ENCODE measurements around the gene MIGA1. TPM values are rescaled to one million over a fixed set of nuclear protein-coding genes. Genes with fewer than 3 reads are reported as not detected.

The MIGA1 gene
- total and polyA plus RNA-seq, 2 donors = 3.9 to 9.2 TPM

DNA sequence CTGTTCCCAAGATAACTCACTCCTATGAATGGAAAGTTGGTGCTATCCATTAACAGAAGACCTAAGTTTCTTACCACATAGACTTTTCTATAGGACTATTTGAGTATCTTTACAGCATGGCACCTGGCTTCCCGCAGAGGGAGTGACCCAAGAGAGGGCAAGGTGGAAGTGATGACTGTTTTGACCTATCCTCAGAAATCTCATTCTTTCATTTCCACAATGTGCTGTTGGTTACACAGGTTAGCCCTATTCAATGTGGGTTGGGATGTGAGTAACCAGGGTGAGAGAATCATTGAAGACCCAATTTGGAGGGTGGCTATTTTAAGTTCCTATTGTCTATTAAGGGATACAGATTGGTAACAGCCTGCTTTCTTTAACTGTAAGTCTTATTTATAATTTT lies 70.6 kb downstream of the MIGA1 start:
- no peak overlapping the region for H3K27ac ChIP-seq (ENCODE audit: low read depth in 1 of 2, low read length in 1 of 2)
- H3K4me3 ChIP-seq (ENCODE audit: low read length in 2 of 2) = no peak overlapping the region
- H3K9me3 ChIP-seq (ENCODE audit: control insufficient read depth in 2 of 2, insufficient read depth in 1 of 2, low read length in 1 of 2) = no peaks in the 10 kb centered on the region
- no peaks in the 10 kb centered on the region for H3K27me3 ChIP-seq (ENCODE audit: control insufficient read depth in 2 of 2, insufficient read depth in 1 of 2, low read length in 1 of 2)
- 97% methylated on average over 1 of the region's 1 CpG for WGBS
- DNase-seq (ENCODE audit: low read depth in 6 of 9, low spot score in 9 of 9) = no peak
- H3K36me3 ChIP-seq (ENCODE audit: control insufficient read depth in 2 of 2, insufficient read depth in 2 of 2, low read length in 1 of 2) = peaks cover 0 to 3% of the 10 kb centered on the region in 2 donors
- H3K4me1 ChIP-seq (ENCODE audit: control insufficient read depth in 2 of 2, insufficient read depth in 2 of 2, low read length in 2 of 2) = peaks cover 0 to 2% of the 10 kb centered on the region in 2 donors

- Histone ChIP-seq H3K27ac (ENCODE audit: low read depth in 1 of 2, low read length in 1 of 2) (no peak overlapping the region), H3K27me3 (ENCODE audit: control insufficient read depth in 2 of 2, insufficient read depth in 1 of 2, low read length in 1 of 2) (no peaks in the 10 kb centered on the region), H3K4me1 (ENCODE audit: control insufficient read depth in 2 of 2, insufficient read depth in 2 of 2, low read length in 2 of 2) (no peaks in the 10 kb centered on the region), H3K9me3 (ENCODE audit: control insufficient read depth in 2 of 2, insufficient read depth in 1 of 2, low read length in 1 of 2) (no peaks in the 10 kb centered on the region), H3K4me3 (ENCODE audit: low read length in 2 of 2) (no peak overlapping the region), H3K36me3 (ENCODE audit: control insufficient read depth in 2 of 2, insufficient read depth in 2 of 2, low read length in 1 of 2) (peaks cover 0 to 2% of the 10 kb centered on the region in 2 donors)
- 98% methylated on average over 4 of the region's 4 CpGs for WGBS
- no peak for DNase-seq (ENCODE audit: low read depth in 6 of 9, low spot score in 9 of 9)
These were observed 78.1 kb downstream of the MIGA1 start for GRCh38 chr1:77857552-77857951.

DNA sequence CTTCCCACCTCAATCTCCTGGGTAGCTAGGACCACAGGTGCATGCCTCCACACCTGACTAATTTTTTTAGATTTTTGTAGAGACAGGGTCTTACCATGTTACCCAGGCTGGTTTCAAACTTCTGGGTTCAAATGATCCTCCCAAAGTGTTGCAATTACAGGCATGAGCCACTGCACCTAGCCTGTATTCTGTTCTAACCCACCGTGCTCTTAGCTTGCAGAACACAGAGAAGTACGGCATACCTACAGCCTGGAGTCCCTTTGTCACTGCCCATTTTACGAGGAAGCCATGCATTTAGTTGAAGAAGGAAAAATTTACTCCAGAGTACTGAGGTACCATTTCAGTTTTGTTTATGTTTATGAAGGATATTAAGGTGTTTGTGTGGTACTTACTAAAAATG lies 79.3 kb downstream of the MIGA1 start:
- Histone ChIP-seq H3K4me1 (ENCODE audit: control insufficient read depth in 2 of 2, insufficient read depth in 2 of 2, low read length in 2 of 2) (no peaks in the 10 kb centered on the region), H3K9me3 (ENCODE audit: control insufficient read depth in 2 of 2, insufficient read depth in 1 of 2, low read length in 1 of 2) (no peaks in the 10 kb centered on the region), H3K4me3 (ENCODE audit: low read length in 2 of 2) (no peak overlapping the region), H3K27ac (ENCODE audit: low read depth in 1 of 2, low read length in 1 of 2) (no peak overlapping the region), H3K36me3 (ENCODE audit: control insufficient read depth in 2 of 2, insufficient read depth in 2 of 2, low read length in 1 of 2) (peaks cover 0 to 2% of the 10 kb centered on the region in 2 donors), H3K27me3 (ENCODE audit: control insufficient read depth in 2 of 2, insufficient read depth in 1 of 2, low read length in 1 of 2) (no peaks in the 10 kb centered on the region)
- DNase-seq (ENCODE audit: low read depth in 6 of 9, low spot score in 9 of 9) = no peak
- 98% methylated on average over 3 of the region's 3 CpGs for WGBS

GRCh38 chr1:77859248-77859647 lies 79.8 kb downstream of the MIGA1 start:
- Histone ChIP-seq H3K4me3 (ENCODE audit: low read length in 2 of 2) (no peak overlapping the region), H3K36me3 (ENCODE audit: control insufficient read depth in 2 of 2, insufficient read depth in 2 of 2, low read length in 1 of 2) (peaks cover 1 to 2% of the 10 kb centered on the region in 2 donors), H3K27ac (ENCODE audit: low read depth in 1 of 2, low read length in 1 of 2) (no peak overlapping the region), H3K27me3 (ENCODE audit: control insufficient read depth in 2 of 2, insufficient read depth in 1 of 2, low read length in 1 of 2) (no peaks in the 10 kb centered on the region), H3K4me1 (ENCODE audit: control insufficient read depth in 2 of 2, insufficient read depth in 2 of 2, low read length in 2 of 2) (no peaks in the 10 kb centered on the region), H3K9me3 (ENCODE audit: control insufficient read depth in 2 of 2, insufficient read depth in 1 of 2, low read length in 1 of 2) (no peaks in the 10 kb centered on the region)
- WGBS = 95% methylated on average over 2 of the region's 2 CpGs
- no peak for DNase-seq (ENCODE audit: low read depth in 6 of 9, low spot score in 9 of 9)

- no peaks in the 10 kb centered on the region for H3K27me3 ChIP-seq (ENCODE audit: control insufficient read depth in 2 of 2, insufficient read depth in 1 of 2, low read length in 1 of 2)
- DNase-seq (ENCODE audit: low read depth in 6 of 9, low spot score in 9 of 9) = no peak
- H3K9me3 ChIP-seq (ENCODE audit: control insufficient read depth in 2 of 2, insufficient read depth in 1 of 2, low read length in 1 of 2) = no peaks in the 10 kb centered on the region
- peaks cover 12 to 15% of the 10 kb centered on the region in 2 donors for H3K36me3 ChIP-seq (ENCODE audit: control insufficient read depth in 2 of 2, insufficient read depth in 2 of 2, low read length in 1 of 2)
- no peak overlapping the region for H3K4me3 ChIP-seq (ENCODE audit: low read length in 2 of 2)
- 98% methylated on average over 4 of the region's 4 CpGs for WGBS
- H3K4me1 ChIP-seq (ENCODE audit: control insufficient read depth in 2 of 2, insufficient read depth in 2 of 2, low read length in 2 of 2) = no peaks in the 10 kb centered on the region
- no peak overlapping the region for H3K27ac ChIP-seq (ENCODE audit: low read depth in 1 of 2, low read length in 1 of 2)
These were observed 86.8 kb downstream of the MIGA1 start for GRCh38 chr1:77866296-77866695.

DNA sequence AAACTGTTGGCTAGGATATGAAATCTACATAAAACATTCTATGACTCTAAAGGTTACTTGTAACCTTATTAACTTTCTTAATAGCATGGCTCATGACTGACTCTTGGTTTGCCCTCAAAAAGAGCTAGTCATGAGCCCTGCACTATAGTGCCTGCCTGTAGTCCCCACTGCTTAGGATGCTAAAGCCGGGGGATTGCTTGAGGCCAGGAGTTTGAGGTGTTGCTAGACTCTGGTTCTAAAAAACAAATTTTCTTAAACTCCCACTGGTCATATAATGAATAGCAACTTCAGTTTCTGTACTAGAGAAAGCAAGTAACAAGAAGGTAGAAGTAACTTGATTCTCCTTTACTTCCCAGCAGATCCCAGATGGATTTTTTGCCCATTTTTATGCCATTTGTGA lies 93.2 kb downstream of the MIGA1 start:
- H3K27me3 ChIP-seq (ENCODE audit: control insufficient read depth in 2 of 2, insufficient read depth in 1 of 2, low read length in 1 of 2) = no peaks in the 10 kb centered on the region
- H3K9me3 ChIP-seq (ENCODE audit: control insufficient read depth in 2 of 2, insufficient read depth in 1 of 2, low read length in 1 of 2) = no peaks in the 10 kb centered on the region
- H3K4me1 ChIP-seq (ENCODE audit: control insufficient read depth in 2 of 2, insufficient read depth in 2 of 2, low read length in 2 of 2) = no peaks in the 10 kb centered on the region
- no peak overlapping the region for H3K27ac ChIP-seq (ENCODE audit: low read depth in 1 of 2, low read length in 1 of 2)
- DNase-seq (ENCODE audit: low read depth in 6 of 9, low spot score in 9 of 9) = no peak
- H3K4me3 ChIP-seq (ENCODE audit: low read length in 2 of 2) = no peak overlapping the region
- 99% methylated on average over 1 of the region's 1 CpG for WGBS
- peaks cover 0 to 8% of the 10 kb centered on the region in 2 donors for H3K36me3 ChIP-seq (ENCODE audit: control insufficient read depth in 2 of 2, insufficient read depth in 2 of 2, low read length in 1 of 2)

DNA sequence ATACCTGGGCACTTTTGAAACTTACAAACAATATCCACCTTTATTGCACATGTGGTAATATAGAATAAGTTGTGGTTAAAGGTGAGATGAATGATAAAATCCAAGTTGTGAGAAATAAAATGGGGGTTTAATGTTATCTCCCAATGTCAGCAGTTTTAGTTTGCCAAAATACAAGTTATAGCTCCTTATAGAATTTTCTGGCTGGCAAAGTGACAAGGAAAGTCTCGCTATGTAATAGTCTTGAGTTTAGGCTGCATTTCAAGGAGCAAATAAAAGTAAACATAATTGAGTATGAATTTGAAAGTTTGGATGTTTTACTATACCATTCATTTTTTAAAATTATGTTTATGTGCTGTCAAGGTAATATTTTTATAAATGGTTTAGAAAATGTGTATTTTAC lies 94.0 kb downstream of the MIGA1 start:
- no peaks in the 10 kb centered on the region for H3K4me1 ChIP-seq (ENCODE audit: control insufficient read depth in 2 of 2, insufficient read depth in 2 of 2, low read length in 2 of 2)
- H3K4me3 ChIP-seq (ENCODE audit: low read length in 2 of 2) = no peak overlapping the region
- peaks cover 0 to 3% of the 10 kb centered on the region in 2 donors for H3K36me3 ChIP-seq (ENCODE audit: control insufficient read depth in 2 of 2, insufficient read depth in 2 of 2, low read length in 1 of 2)
- H3K27ac ChIP-seq (ENCODE audit: low read depth in 1 of 2, low read length in 1 of 2) = no peak overlapping the region
- WGBS = 97% methylated on average over 1 of the region's 1 CpG
- H3K9me3 ChIP-seq (ENCODE audit: control insufficient read depth in 2 of 2, insufficient read depth in 1 of 2, low read length in 1 of 2) = no peaks in the 10 kb centered on the region
- no peaks in the 10 kb centered on the region for H3K27me3 ChIP-seq (ENCODE audit: control insufficient read depth in 2 of 2, insufficient read depth in 1 of 2, low read length in 1 of 2)
- no peak for DNase-seq (ENCODE audit: low read depth in 6 of 9, low spot score in 9 of 9)

DNA sequence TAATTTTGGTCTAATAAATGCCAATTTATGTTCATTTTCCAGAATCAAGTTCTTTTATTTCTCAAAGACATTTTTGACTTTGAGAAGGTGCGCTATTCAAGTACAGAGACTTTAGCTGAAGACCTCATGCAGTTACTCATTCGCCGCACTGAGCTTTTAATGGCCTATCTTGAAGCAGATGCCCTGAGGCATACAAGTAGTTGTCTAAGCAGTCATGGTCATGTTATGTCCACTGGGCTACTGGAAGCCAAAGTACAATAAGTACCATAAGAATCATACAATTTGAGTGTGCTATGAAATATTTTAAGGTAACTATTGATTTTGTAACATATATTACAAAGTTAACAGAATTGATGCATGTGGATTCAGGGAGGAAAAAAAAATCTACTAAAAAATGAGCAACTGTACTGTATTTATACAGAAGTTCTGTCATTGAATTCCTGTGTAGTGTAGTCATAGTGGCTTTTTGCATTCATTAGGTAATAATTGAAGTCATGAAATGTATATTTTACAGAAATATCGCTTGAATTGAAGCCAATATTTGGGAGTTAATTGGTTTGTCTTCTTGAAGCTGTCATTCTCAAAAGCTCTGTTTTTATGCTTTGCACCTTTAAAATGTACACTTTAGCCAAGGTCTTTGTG lies 95.5 kb downstream of the MIGA1 start:
- no peaks in the 10 kb centered on the region for H3K36me3 ChIP-seq (ENCODE audit: control insufficient read depth in 2 of 2, insufficient read depth in 2 of 2, low read length in 1 of 2)
- no peaks in the 10 kb centered on the region for H3K27me3 ChIP-seq (ENCODE audit: control insufficient read depth in 2 of 2, insufficient read depth in 1 of 2, low read length in 1 of 2)
- 99% methylated on average over 4 of the region's 4 CpGs for WGBS
- DNase-seq (ENCODE audit: low read depth in 6 of 9, low spot score in 9 of 9) = no peak
- H3K9me3 ChIP-seq (ENCODE audit: control insufficient read depth in 2 of 2, insufficient read depth in 1 of 2, low read length in 1 of 2) = no peaks in the 10 kb centered on the region
- no peak overlapping the region for H3K27ac ChIP-seq (ENCODE audit: low read depth in 1 of 2, low read length in 1 of 2)
- no peak overlapping the region for H3K4me3 ChIP-seq (ENCODE audit: low read length in 2 of 2)
- no peaks in the 10 kb centered on the region for H3K4me1 ChIP-seq (ENCODE audit: control insufficient read depth in 2 of 2, insufficient read depth in 2 of 2, low read length in 2 of 2)

DNA sequence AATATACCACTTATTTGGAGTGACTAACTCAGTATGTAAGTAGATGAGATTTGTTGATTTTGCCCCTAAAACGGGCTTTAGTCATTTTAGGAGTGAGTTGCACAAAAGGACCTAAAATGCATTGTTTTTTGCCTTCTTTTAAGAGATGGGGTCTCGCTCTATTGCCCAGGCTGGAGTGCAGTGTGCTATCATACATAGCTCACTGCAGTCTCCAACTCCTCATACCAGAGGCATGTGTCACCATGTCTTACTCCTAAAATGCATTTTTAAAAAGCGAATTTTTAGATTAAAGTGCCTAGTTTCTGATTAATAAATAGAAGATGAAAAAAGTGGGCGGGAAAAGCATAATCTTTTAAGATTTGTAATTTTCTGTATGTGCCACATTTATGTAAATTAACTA lies 97.4 kb downstream of the MIGA1 start:
- 98% methylated on average over 4 of the region's 4 CpGs for WGBS
- Histone ChIP-seq H3K9me3 (ENCODE audit: control insufficient read depth in 2 of 2, insufficient read depth in 1 of 2, low read length in 1 of 2) (no peaks in the 10 kb centered on the region), H3K4me1 (ENCODE audit: control insufficient read depth in 2 of 2, insufficient read depth in 2 of 2, low read length in 2 of 2) (peaks cover 4% of the 10 kb centered on the region in 2 donors), H3K27ac (ENCODE audit: low read depth in 1 of 2, low read length in 1 of 2) (no peak overlapping the region), H3K36me3 (ENCODE audit: control insufficient read depth in 2 of 2, insufficient read depth in 2 of 2, low read length in 1 of 2) (no peaks in the 10 kb centered on the region), H3K4me3 (ENCODE audit: low read length in 2 of 2) (no peak overlapping the region), H3K27me3 (ENCODE audit: control insufficient read depth in 2 of 2, insufficient read depth in 1 of 2, low read length in 1 of 2) (no peaks in the 10 kb centered on the region)
- DNase-seq (ENCODE audit: low read depth in 6 of 9, low spot score in 9 of 9) = no peak
